Right ventricle myocardium superior (tissue), 1 donor: ENCODE measurements around the gene FEV. TPM values are rescaled to one million over a fixed set of nuclear protein-coding genes. Genes with fewer than 3 reads are reported as not detected.
"Not testable (repeated sequence)": the region's sequence is repeated elsewhere in the genome, so short reads cannot be mapped to it uniquely, and the experiment has no call there.

Experiments used
- ATAC-seq: fragments of 200-7000 bp; cut with Tn5 transposase; one replicate; pipeline ENCODE4 v1.9.1; 2020; ENCODE audit warnings: mild to moderate bottlenecking; ENCODE audit not compliant: poor library complexity
- DNase-seq: peaks from one replicate; pipeline ENCODE4 v3.0.0-alpha.2; 2020
- intact Hi-C: fragments of 100-400 bp; cut with DNase I; formaldehyde crosslinking; loops from one replicate; pipeline ENCODE4 v1.11.2; 2022
- microRNA-seq: library from miRNA; unstranded; fragments of <30 nt; microRNA quantifications from one replicate; pipeline ENCODE4 v1.2.0, GENCODE V29; 2020
- total RNA-seq: library from RNA; stranded (reverse); fragmentation: NEBNext Ultra II Directional; extraction: Animal tissue kit (Norgen Biotek cat#: 25700); gene quantifications from one replicate; pipeline ENCODE4 v1.2.1, GENCODE V29; 2021
- donor health status: DM: no; HTN: yes; CAD: no; lungs with severe emphysema.

Gene FEV
- total RNA-seq, 1 donor from 2014 or later = not detected

DNA sequence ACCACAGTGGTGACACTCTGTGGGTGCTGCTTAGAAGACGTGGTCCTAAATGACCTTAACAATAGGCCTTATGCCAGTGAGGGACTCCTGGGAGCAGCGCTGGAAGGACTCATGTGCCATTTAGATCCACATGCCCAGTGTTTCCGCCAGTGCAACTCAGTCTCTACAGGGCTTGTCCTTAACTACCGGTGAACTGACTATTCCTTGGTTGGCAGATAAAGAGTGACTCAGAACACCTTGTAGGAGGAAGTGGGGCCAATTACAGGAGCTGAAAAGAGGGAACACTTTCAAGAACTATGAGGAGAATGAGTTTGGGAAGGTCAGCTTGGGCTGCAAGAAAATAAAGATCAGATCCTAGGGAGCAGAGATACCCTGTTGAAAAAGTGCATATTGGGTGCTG is 27.3 kb downstream of the FEV start:
- ATAC-seq = no peak
- DNase-seq = no peak
- intact Hi-C loops = no loop called here

- intact Hi-C loops = no loop called here
- ATAC-seq (no peak), DNase-seq (no peak)
Measured at GRCh38 chr2:218956039-218956438, 28.9 kb downstream of the FEV start.

DNA sequence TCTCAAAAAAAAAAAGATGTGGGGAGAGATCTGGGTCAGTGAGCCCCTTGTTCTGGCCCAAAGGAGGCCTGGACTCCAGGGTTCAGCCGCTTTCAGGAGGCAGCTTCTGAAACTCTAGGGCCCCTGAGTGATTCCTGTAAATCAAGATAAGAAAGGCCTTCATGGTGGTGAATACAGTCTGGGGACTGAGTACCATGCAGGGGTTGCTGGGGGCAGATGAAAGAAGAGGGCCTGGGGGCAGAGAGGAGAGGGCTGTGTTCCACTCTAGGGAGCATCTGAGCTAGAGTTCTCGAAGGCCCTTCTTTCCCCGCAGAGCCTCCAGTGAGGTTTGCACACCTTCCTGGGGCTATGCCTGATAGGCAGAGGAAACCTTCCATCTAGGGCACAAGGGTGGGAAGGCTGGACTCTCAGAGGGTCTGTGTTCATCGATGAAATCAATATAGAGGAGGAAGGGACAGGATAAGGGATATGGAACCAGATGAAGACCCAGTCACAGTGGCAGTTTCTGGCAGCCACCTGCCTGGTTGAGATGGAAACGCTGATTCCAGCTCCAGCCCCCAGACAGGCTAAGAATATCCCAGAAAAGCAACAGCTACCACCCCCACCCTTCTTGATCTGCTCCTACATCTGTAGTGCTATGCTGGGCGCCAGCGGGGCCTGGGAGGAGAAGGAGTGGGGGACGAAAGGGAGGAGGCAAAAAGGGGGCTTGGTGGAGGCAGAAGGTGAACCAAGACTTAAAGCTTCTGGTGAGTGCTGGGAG is 30.3 kb downstream of the FEV start:
- ATAC-seq = no peak
- intact Hi-C loops = no loop called here
- no peak for DNase-seq

GRCh38 chr2:218953366-218953954 is 31.5 kb downstream of the FEV start:
- intact Hi-C loops = no loop called here
- DNase-seq (no peak), ATAC-seq (no peak)

- intact Hi-C loops = no loop called here
- DNase-seq (no peak), ATAC-seq (no peak)
Measured at GRCh38 chr2:218952160-218952559, 32.8 kb downstream of the FEV start.

GRCh38 chr2:218946621-218947020 is 38.4 kb downstream of the FEV start:
- ATAC-seq (no peak), DNase-seq (no peak)
- intact Hi-C loops = no loop called here

DNA sequence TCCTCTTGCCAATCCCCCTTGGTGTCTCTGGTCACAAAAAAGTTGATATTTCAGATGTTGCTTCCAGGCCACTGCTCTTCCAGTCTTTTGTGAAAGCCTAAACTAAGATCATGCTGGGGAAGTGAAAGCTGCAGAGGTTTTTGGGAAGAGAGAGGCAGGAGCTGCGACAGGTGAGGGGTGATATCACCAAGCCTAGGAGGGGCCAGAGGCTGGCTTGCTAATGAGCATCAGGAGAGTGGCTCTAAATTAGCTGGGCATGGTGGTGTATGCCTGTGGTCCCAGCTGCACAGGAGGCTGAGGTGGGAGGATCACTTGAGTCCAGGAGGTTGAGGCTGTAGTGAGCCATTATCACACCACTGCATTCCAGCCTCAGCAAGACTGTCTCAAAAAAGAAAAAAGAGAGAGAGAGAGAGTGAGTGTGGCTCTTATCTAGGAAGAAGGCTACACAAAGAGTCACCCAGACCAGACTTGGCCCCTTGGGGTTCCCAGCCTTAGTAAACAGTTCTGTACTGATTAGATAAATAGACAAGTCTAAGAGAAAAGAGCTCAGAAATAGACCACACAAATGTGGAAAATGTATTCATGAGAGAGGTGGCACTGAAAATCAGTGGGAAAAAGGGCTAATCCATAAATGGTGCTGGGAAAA is 40.1 kb downstream of the FEV start:
- intact Hi-C loops = no loop called here

DNA sequence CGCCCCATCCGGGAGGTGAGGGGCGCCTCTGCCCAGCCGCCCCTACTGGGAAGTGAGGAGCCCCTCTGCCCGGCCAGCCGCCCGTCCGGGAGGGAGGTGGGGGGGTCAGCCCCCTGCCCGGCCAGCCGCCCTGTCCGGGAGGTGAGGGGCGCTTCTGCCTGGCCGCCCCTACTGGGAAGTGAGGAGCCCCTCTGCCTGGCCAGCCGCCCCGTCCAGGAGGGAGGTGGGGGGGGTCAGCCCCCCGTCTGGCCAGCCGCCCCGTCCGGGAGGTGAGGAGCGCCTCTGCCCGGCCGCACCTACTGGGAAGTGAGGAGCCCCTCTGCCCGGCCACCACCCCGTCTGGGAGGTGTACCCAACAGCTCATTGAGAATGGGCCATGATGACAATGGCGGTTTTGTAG is 53.2 kb downstream of the FEV start:
- DNase-seq, ATAC-seq, intact Hi-C loops: not testable (repeated sequence)

More for the DNA sequence above, 40.1 kb downstream of the FEV start:
- DNase-seq = no peak
- ATAC-seq = no peak

Small RNAs within 50 kb of the gene (microRNA-seq; reads per million reads assigned to microRNA genes)
- 1.3 reads per million for gene MIR375

Other genes starting within 250 kb of the FEV start
- 10.5 TPM for gene CYP27A1, start 203.0 kb downstream of the FEV start, total RNA-seq
- not detected for gene PRKAG3, start 153.4 kb downstream of the FEV start, total RNA-seq
- gene WNT6, start 125.4 kb downstream of the FEV start, total RNA-seq = 2.6 TPM
- not detected for gene WNT10A, start 104.3 kb downstream of the FEV start, total RNA-seq
- not detected for gene CDK5R2, start 25.5 kb downstream of the FEV start, total RNA-seq
- not detected for gene CRYBA2, start 8.2 kb upstream of the FEV start, total RNA-seq
- not detected for gene CFAP65, start 56.3 kb upstream of the FEV start, total RNA-seq
- not detected for gene IHH, start 75.7 kb upstream of the FEV start, total RNA-seq
- gene NHEJ1, start 175.6 kb upstream of the FEV start, total RNA-seq = 7.5 TPM
- gene SLC23A3, start 184.8 kb upstream of the FEV start, total RNA-seq = 1.4 TPM
- 69.3 TPM for gene CNPPD1, start 191.7 kb upstream of the FEV start, total RNA-seq
- gene RETREG2, start 193.1 kb upstream of the FEV start, total RNA-seq = 36.8 TPM
- 21.3 TPM for gene ZFAND2B, start 221.6 kb upstream of the FEV start, total RNA-seq
- 25.2 TPM for gene ABCB6, start 233.8 kb upstream of the FEV start, total RNA-seq
- gene ATG9A, start 244.5 kb upstream of the FEV start, total RNA-seq = 86.3 TPM
- gene ANKZF1, start 244.6 kb upstream of the FEV start, total RNA-seq = 27.3 TPM